ENCODE measurements around the gene CFAP65.

The CFAP65 gene

GRCh38 chr2:219019436-219019835, 21.9 kb downstream of the CFAP65 start:
- in situ Hi-C loops (cut with MboI; ENCODE audit: low sequenced_read_pairs, unreplicated experiment): no loop called here
- no peak for DNase-seq (ENCODE audit: low spot score)
- TF ChIP-seq, protein P1, sequence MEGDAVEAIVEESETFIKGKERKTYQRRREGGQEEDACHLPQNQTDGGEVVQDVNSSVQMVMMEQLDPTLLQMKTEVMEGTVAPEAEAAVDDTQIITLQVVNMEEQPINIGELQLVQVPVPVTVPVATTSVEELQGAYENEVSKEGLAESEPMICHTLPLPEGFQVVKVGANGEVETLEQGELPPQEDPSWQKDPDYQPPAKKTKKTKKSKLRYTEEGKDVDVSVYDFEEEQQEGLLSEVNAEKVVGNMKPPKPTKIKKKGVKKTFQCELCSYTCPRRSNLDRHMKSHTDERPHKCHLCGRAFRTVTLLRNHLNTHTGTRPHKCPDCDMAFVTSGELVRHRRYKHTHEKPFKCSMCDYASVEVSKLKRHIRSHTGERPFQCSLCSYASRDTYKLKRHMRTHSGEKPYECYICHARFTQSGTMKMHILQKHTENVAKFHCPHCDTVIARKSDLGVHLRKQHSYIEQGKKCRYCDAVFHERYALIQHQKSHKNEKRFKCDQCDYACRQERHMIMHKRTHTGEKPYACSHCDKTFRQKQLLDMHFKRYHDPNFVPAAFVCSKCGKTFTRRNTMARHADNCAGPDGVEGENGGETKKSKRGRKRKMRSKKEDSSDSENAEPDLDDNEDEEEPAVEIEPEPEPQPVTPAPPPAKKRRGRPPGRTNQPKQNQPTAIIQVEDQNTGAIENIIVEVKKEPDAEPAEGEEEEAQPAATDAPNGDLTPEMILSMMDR (IDR thresholded peaks at IDR 0.05; ENCODE audit: borderline replicate concordance, control extremely low read depth, extremely low read depth, insufficient read depth, missing control alignments): no peak

DNA sequence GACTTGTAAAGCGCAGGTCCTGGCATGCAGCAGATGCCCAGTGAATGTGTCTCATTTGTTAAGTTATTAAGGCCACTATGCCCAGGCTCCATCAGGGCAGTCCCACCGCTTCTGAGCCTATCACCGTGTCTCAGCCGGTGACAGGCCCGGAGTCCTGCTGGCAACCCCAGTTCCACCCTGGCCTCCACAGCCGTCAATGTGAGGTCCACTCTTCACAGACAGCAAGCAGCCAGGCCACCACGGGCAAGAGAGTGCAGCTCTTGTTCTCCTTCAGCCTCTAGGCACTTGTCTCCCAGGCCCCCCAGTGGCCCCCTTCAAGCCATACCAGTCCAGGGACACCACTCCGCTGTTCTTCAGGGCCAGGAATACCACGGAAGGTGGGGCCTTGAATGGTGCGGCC, 22.6 kb downstream of the CFAP65 start:
- in situ Hi-C loops (cut with MboI; ENCODE audit: low sequenced_read_pairs, unreplicated experiment): no loop called here
- no peak for DNase-seq (ENCODE audit: low spot score)
- TF ChIP-seq, protein P1 (IDR thresholded peaks at IDR 0.05; ENCODE audit: borderline replicate concordance, control extremely low read depth, extremely low read depth, insufficient read depth, missing control alignments): no peak

- TF ChIP-seq, protein P1 (IDR thresholded peaks at IDR 0.05; ENCODE audit: borderline replicate concordance, control extremely low read depth, extremely low read depth, insufficient read depth, missing control alignments): no peak
- no peak for DNase-seq (ENCODE audit: low spot score)
- in situ Hi-C loops (cut with MboI; ENCODE audit: low sequenced_read_pairs, unreplicated experiment): no loop called here
Measured at GRCh38 chr2:219018286-219018685, 23.0 kb downstream of the CFAP65 start.

- in situ Hi-C loops (cut with MboI; ENCODE audit: low sequenced_read_pairs, unreplicated experiment): no loop called here
- TF ChIP-seq, protein P1 (IDR thresholded peaks at IDR 0.05; ENCODE audit: borderline replicate concordance, control extremely low read depth, extremely low read depth, insufficient read depth, missing control alignments): no peak
Measured at GRCh38 chr2:219017201-219017931, 23.9 kb downstream of the CFAP65 start.

GRCh38 chr2:219016721-219017120, 24.6 kb downstream of the CFAP65 start:
- TF ChIP-seq, protein P1 (IDR thresholded peaks at IDR 0.05; ENCODE audit: borderline replicate concordance, control extremely low read depth, extremely low read depth, insufficient read depth, missing control alignments): no peak
- in situ Hi-C loops (cut with MboI; ENCODE audit: low sequenced_read_pairs, unreplicated experiment): no loop called here
- DNase-seq (ENCODE audit: low spot score): no peak

More at GRCh38 chr2:219017201-219017931, 23.9 kb downstream of the CFAP65 start:
- no peak for DNase-seq (ENCODE audit: low spot score)

DNA sequence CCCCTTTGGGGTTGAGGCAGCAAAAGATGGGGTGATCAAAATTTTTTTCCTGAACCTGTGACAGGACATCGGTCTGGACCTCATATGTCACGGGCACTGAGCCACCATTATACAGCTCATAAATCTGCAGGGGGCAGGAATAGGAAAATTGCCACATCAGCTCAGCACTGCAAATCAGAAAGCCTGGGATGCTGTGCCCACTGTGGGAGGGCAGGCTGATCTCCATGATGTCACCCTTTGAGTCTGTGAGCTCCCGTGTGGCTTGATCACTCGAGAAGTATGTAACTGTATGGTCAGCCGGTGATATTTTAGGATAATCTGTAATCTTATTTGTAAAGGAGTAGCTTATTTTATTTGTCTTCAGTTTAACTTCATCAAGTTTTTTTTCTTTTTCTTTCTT, 30.4 kb downstream of the CFAP65 start:
- no peak for DNase-seq (ENCODE audit: low spot score)
- in situ Hi-C loops (cut with MboI; ENCODE audit: low sequenced_read_pairs, unreplicated experiment): no loop called here
- TF ChIP-seq, protein P1 (IDR thresholded peaks at IDR 0.05; ENCODE audit: borderline replicate concordance, control extremely low read depth, extremely low read depth, insufficient read depth, missing control alignments): no peak

All from GM13976 (cell line).